ENCODE data around the gene MCM6.
"Not testable (repeated sequence)": the region's sequence is repeated elsewhere in the genome, so short reads cannot be mapped to it uniquely, and the experiment has no call there.

The MCM6 gene

GRCh38 chr2:135818937-135819610 lies 57.2 kb downstream of the MCM6 start:
- no peak for DNase-seq

GRCh38 chr2:135817951-135818350 lies 58.3 kb downstream of the MCM6 start:
- no peak for DNase-seq

GRCh38 chr2:135817466-135817865 lies 58.8 kb downstream of the MCM6 start:
- no peak for DNase-seq

GRCh38 chr2:135815269-135815668 lies 61.0 kb downstream of the MCM6 start:
- DNase-seq: no peak

- DNase-seq: no peak
These were observed 63.2 kb downstream of the MCM6 start for GRCh38 chr2:135812907-135813511.

- DNase-seq: not testable (repeated sequence)
These were observed 68.4 kb downstream of the MCM6 start for GRCh38 chr2:135807874-135808273.

- no peak for DNase-seq
These were observed 73.0 kb downstream of the MCM6 start for GRCh38 chr2:135803278-135803677.

GRCh38 chr2:135802350-135802749 lies 73.9 kb downstream of the MCM6 start:
- no peak for DNase-seq

GRCh38 chr2:135800513-135801460 lies 75.5 kb downstream of the MCM6 start:
- DNase-seq: no peak

- no peak for DNase-seq
These were observed 76.5 kb downstream of the MCM6 start for GRCh38 chr2:135799738-135800137.

- DNase-seq: no peak
These were observed 77.5 kb downstream of the MCM6 start for GRCh38 chr2:135798762-135799161.

- no peak for DNase-seq
These were observed 78.0 kb downstream of the MCM6 start for GRCh38 chr2:135798275-135798705.

GRCh38 chr2:135797497-135798274 lies 78.6 kb downstream of the MCM6 start:
- peak; percentile 82 for DNase-seq

- DNase-seq: no peak
These were observed 79.6 kb downstream of the MCM6 start for GRCh38 chr2:135796606-135797005.

- not testable (repeated sequence) for DNase-seq
These were observed 80.6 kb downstream of the MCM6 start for GRCh38 chr2:135795641-135796040.

- no peak for DNase-seq
These were observed 83.7 kb downstream of the MCM6 start for GRCh38 chr2:135792401-135793150.

- DNase-seq: no peak
These were observed 84.6 kb downstream of the MCM6 start for GRCh38 chr2:135791418-135792190.

- DNase-seq: no peak
These were observed 85.8 kb downstream of the MCM6 start for GRCh38 chr2:135790423-135790822.

Measured in CD4-positive, alpha-beta T cell treated with Interleukin-6 for 4 hours (primary cell).